Measurements from ENCODE around the gene MLLT10.

Gene MLLT10

GRCh38 chr10:21501731-21502347 lies 32.2 kb upstream of the MLLT10 start:
- no peak for DNase-seq

DNA sequence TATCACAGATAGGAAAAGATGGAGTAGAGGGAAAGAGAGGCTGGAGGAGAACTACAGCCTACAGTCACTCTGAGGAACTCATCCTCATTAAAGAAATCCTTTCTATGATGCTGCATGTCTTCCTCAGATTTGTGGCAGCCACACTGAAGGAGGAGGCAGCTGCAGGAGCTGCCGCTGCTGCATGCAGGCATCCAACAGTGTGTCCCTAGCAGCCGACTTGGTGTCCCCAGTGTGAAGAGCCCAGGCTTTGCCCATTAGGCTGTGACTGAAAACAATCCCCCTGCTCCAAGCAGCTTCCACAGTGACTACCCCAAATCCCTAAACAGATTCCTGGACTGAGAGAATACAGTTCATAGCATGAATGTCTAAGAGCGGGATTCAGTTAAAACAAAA lies 31.7 kb upstream of the MLLT10 start:
- no peak for DNase-seq

DNA sequence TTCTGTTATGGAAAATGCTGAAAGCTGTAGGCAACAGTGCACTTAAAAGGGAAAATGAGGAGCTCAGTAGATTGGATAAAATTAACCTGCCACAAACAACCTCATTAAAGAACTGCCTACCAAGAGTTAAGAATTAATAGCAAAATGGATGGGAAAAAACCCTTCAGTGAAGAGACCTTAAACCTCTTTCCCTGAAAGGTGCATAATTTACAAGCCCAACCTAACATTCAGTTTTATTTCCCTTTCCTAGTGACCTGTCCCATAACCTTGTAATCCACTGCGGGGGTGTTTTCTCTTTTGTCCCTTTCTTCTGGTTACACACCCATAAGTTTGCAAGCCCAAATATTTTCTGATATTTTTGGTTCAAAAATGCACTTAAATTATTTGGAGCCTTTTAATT lies 30.5 kb upstream of the MLLT10 start:
- DNase-seq, result no peak

DNA sequence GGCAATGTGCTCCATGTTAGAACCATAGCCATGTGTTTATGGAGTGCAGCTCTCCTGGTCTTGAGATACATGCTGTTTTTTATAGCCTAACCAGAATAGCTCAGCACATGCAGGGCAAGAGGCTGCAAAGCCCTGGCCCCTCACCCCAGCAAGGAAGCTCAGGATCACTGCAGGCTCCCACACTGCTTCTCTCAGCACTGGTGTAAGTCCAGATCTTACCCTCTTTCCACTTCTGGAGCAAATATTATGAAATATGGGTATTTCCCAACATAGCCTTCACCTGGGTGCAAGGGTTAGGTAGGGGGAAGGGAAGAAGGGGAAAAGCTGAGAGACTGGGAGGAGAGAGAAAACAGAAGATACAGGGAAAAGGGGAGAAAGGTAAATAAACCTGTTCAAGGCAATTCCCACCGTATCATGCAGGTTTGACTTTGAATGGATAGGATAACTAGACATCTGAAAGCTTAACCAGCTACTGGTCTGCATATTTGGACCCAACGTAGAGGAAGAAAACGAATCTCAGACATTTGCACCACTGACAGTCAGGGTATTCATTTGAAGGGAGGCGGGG lies 28.2 kb upstream of the MLLT10 start:
- DNase-seq, result no peak

DNA sequence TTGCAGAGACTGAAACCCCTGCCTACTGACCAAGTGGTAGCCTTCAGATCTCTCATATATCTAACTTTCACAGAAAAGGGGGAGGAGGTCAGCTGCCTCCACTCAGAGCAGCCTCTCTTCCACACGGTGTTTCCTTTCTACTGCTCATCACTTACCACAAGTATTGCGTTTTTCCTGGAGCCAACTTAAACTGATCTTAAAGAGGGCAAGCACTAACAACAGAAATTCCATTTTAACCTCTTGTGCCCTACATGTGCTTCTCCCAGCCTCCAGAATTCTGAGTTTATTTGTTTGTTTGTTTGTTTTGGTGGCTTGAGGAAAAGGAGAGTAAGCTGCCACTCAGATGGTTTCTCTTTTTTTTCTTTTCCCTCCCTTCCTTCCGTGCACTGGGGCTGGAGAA lies 27.7 kb upstream of the MLLT10 start:
- DNase-seq, result no peak

DNA sequence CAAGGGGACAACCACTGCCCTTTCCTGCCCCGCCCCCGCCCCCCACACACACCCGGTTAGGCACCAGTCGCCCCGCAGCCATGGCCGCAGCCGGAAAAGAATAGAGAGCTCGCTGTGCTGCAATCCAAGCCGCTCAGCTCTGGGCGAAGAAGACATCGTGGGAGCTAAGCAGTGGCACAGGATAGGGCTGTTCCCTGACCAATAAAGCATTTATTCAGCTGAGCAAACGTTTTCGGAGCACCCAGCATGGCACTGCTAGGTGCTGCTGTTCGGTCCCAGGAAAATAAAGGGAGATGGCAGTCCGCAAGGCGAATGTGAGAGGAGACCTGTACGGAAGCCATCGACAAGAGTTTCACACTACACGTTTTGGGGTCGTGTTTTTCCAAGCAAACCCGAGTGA lies 26.9 kb upstream of the MLLT10 start:
- no peak for DNase-seq

DNA sequence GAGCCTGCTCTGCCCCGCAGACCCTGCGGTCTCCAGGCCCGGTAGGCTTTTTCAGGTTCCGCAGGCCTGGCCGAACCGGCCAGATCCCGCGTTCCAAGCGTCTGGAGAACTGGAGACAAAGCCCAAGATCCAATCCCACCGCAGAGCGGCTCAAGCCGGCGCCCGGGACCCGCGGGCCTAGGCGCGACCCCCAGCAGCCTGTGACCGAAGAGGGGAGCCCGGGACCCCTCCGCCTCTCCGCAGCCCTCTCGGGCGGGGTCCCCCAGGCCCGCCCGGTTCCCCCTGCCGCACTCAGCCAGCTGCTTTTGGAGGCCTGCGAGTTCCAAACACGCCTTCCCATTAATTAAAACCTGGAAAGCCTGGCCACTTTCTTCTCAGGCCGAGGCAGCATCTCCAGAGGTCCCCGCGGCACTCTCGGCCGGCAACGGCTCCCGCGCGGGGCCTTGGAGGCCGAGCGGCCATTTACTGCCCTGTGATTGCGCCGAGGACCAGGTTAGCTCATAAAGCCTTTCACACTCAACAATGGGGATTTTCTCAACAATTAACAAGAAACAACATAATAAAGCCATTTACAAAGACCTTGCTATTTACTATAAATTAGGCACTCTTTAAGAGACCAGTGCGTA lies 25.2 kb upstream of the MLLT10 start:
- DNase-seq, result no peak

DNA sequence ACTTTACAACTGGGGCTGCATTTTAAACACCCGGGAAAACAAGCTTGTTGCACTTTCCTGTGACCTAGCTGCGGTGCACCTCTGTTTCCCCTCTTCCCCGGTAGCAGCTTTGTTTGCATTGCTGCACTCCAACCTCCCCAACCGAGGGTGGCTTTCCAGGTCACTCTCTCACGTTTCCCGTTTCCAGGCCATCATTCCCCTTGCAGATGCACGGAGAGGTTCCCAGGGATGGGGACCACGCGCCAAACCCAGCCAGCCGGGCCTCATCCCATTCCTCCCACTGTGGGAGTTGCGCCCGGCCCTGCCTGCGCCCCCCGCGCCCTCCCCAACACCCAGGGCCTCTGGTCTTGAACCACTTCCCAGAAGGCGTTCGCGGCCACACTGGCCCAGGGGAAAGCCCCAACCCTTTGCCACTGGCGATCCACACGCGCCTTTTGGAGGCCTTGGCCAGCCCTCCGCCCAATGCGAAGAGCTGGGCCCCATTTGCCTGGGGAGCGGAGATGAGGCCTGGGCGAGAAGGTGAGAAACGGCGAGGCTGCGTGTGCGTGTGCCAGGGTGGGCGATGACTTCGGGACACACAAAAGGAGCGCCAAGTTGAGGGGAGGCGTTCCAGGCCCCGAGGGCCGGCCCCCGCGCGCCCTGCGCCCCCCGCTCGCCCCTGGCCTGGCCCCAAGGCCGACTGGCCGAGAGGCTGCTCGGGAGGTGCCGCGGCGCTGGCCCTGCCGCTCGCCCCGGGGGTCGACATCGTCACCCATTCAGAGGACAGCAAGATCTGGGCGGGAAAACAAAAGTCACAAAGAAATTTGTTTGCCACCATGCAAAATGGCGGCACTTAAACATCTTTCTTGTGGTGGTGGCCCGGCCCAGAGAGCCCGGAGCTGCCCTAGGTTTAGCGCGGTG lies 24.4 kb upstream of the MLLT10 start:
- DNase-seq, result no peak

GRCh38 chr10:21510241-21511094 lies 23.6 kb upstream of the MLLT10 start:
- no peak for DNase-seq

GRCh38 chr10:21511095-21511570 lies 22.9 kb upstream of the MLLT10 start:
- no peak for DNase-seq

DNA sequence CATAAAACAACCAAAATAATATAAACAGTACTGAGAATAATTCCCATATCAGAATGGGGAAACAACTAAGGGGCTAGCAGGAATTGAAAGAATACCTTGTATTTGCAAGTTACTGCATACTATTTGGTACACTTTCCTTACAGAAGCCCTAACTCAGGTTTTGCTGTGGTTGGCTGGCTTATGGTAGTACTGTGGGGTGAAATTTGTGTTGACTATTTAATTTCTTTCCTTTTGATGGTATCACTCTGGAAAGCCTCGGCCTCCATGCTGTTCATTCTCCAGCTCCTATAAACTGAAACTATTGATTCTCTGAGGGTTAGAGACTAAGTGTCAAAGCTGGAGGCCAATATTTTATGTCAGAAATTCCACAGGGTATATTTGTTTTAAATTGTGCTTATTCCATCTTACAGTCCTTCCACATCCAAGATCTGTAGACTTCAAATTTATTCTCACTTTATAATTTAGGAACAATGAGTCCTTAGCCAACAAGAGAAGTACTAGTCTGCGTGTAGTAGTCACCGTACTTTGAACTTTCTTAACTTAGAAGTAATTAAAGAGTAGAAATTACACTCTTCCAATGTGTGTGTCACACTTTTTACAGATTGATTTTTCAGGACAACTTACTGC lies 22.0 kb upstream of the MLLT10 start:
- DNase-seq, result no peak

DNA sequence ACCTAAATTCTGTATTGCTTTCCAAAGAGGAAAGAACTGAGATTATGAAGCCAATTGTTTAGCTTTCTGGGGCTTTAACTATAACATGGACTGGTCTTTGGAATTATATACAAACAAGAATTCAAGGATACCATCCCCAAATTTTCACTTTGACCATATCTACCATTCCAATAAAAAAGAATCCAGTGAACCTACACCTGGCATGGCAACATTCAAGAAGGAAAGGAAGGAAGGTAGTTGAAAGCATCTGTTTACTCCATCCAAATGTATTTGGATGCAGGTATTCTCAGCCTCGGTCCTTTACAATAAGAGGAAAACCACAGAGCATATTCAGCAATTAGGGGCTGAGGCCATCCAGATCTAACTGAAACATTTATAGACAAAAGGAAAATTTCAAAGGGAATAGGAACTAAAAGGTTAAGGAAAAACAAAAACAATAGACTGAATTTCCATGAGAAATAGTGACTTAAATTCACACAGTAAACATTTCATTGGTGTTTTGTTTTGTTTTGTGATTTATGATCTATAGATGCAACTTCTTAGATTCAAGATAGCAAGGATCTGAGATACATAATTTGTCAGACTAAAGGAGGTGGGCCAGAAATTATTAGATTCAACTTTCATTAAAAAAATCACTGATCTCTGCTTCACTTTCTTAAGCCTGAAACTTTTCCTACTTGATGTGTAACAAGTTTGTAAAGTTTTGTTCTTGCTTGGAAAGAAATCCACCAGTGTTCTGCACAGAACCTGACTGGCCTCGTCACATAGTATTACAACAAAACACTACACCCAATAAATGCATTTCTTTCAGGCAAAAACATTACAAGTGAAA lies 21.2 kb upstream of the MLLT10 start:
- no peak for DNase-seq

DNA sequence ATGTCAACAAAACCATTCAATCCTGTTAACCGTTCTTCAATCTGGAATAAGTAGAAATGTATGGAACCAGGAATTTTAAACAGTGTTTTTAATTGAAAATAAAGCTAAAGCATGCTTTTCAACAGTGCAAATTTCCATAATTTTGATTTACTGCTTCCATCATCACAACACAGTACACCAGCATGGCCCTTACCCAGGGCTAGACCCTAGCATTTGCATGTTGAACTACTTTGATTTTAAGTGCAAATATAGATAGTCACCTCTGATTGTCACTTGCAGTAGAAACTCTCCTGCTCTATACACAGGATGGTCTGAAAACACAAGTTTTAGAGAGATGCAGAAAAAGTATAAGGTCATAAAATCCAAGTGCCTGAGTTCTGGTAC lies 20.6 kb upstream of the MLLT10 start:
- DNase-seq, result no peak

DNA sequence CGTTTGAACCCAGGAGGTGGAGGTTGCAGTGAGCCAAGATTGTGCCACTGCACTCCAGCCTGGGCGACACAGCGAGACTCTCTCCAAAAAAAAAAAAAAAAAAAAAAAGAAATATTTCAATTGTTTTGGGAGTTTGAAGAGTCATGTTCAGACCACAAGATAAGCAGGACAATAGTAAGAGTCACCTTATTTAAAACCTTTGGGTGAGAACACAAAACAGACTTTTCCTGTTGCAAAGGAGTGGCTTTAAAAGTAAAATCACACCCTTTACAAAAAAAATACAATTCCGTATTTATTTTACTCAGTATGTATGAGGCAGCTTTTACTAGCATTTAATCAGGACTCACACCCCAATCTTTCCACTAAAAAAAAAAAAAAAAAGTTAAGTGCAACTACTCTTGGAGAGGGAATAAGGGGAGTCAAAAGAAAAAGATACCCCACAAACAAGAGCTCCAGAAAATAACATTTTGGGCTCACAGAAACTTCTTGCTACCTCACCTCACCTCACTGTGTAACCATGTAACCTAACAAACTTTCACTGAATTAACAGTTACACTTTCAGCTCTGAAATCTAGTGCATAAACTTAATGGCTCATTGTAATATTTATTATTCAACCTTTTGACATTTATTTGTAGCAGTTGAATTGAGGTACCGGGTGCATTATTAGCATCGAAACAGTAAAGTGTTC lies 19.8 kb upstream of the MLLT10 start:
- no peak for DNase-seq

DNA sequence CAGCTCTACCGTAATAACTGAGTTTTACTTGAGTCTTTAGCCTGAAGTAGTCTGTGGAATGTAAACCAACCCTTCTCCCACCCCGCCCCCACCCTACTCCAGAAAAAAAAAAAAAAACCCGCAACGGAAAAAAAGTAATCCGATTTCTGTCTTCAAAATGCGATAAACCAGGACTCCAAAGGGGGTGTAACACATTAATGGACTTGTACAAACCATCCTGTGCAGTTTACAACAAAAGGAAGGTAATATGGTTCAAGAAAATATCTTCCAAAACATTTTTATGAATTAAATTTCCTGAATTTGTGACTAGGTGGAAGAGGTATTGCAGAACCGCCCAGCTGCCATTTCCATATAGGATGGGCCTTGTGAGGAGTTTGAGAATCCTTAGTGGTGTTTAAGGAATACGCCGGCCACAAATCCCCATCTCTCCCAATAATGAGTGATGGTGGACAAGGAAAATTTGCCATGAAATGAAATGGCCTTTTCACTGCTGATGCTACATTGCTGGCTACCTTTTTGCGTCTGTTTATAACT lies 19.1 kb upstream of the MLLT10 start:
- no peak for DNase-seq

DNA sequence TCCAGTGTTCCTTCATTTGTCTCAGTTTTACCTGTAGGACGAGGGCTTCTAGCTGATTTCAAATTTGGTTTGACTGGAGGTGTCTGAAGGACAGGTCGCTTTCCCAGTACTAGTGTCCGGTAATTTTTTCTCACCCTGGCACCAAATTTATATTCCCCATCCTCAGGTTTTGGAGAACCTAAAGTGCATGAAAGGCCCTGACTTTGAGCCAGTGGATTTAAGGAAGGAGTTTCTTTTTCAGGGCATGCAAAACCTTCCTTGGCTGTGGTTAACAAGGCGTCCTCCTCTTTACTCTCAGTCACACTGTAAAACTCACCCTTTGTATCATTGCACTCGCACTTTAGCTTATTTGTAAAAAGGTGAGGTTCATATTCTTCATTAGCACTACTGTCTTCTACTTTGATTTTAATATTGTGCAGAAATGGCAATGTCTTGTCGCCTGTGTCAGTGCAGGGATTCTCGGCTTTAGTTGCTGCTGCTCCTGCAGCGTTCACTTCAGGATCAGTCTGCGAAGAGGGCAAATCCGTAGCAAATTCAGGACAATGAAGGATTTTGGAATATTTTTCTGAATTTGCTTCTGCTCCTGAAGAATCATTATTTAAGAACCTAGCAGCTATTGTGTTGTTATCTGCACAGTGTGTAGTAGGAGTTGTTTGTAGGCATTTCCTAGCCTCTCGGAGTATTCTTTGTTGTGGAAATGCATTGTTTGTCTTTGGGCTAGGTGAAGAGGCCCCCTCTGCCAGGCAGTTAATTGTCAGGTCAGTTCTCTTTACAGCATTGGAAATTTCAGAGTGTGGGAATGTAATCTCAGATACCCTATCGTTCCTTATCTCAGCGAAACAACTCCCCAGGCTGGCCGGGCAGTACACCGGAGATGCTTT lies 18.4 kb upstream of the MLLT10 start:
- DNase-seq, result no peak

GRCh38 chr10:21516242-21517131 lies 17.5 kb upstream of the MLLT10 start:
- DNase-seq, result no peak
